COLO829 (cell line): ENCODE results near the gene SLC22A8.
A peak's percentile ranks its signal among the peaks of the same experiment; 100 is the strongest.
"Not testable (repeated sequence)": the region's sequence is repeated elsewhere in the genome, so short reads cannot be mapped to it uniquely, and the experiment has no call there.

Experiments used
- DNase-seq: peaks from one replicate; pipeline ENCODE4 v3.0.0; 2012; ENCODE audit warnings: low spot score

Gene SLC22A8

GRCh38 chr11:62988276-62988675 lies 27.4 kb downstream of the SLC22A8 start:
- no peak for DNase-seq

- no peak for DNase-seq
Measured at GRCh38 chr11:62985041-62985750, 30.4 kb downstream of the SLC22A8 start.

- DNase-seq: no peak
Measured at GRCh38 chr11:62984451-62984991, 31.1 kb downstream of the SLC22A8 start, which contains the start of gene SLC22A6. TSS of gene SLC22A6 (minus strand) at chr11:62984967. CDS start at chr11:62984690, 277 bp downstream.

GRCh38 chr11:62983536-62984199 lies 32.0 kb downstream of the SLC22A8 start:
- no peak for DNase-seq

- DNase-seq: no peak
Measured at GRCh38 chr11:62981743-62982142, 33.9 kb downstream of the SLC22A8 start.

- DNase-seq: no peak
Measured at GRCh38 chr11:62980133-62980760, 35.4 kb downstream of the SLC22A8 start.

- DNase-seq: no peak
Measured at GRCh38 chr11:62976109-62976508, 39.5 kb downstream of the SLC22A8 start.

GRCh38 chr11:62974848-62975522 lies 40.7 kb downstream of the SLC22A8 start:
- no peak for DNase-seq

- no peak for DNase-seq
Measured at GRCh38 chr11:62965574-62965973, 50.1 kb downstream of the SLC22A8 start.

GRCh38 chr11:62962391-62962790 lies 53.2 kb downstream of the SLC22A8 start:
- no peak for DNase-seq

- DNase-seq: no peak
Measured at GRCh38 chr11:62961017-62961570, 54.5 kb downstream of the SLC22A8 start.

- DNase-seq: no peak
Measured at GRCh38 chr11:62959422-62959980, 56.1 kb downstream of the SLC22A8 start.

GRCh38 chr11:62958547-62959421 lies 56.9 kb downstream of the SLC22A8 start:
- peak; percentile 40 for DNase-seq

- DNase-seq: no peak
Measured at GRCh38 chr11:62957147-62957546, 58.5 kb downstream of the SLC22A8 start.

- no peak for DNase-seq
Measured at GRCh38 chr11:62954478-62954877, 61.2 kb downstream of the SLC22A8 start.

- DNase-seq: no peak
Measured at GRCh38 chr11:62953811-62954210, 61.8 kb downstream of the SLC22A8 start.

GRCh38 chr11:62948765-62949320 lies 66.8 kb downstream of the SLC22A8 start:
- no peak for DNase-seq

GRCh38 chr11:62945538-62945937 lies 70.1 kb downstream of the SLC22A8 start:
- DNase-seq: not testable (repeated sequence)
